ENCODE results near the gene ZNF423. TPM values are rescaled to one million over a fixed set of nuclear protein-coding genes. Genes with fewer than 3 reads are reported as not detected.
"Not testable (repeated sequence)": the region's sequence is repeated elsewhere in the genome, so short reads cannot be mapped to it uniquely, and the experiment has no call there.

The ZNF423 gene
- total RNA-seq, 1 experiment from 2014 or later: 2.0 TPM

GRCh38 chr16:49585143-49585832, 270.6 kb downstream of the ZNF423 start:
- DNase-seq (ENCODE audit: low read depth): no peak

GRCh38 chr16:49583911-49584310, 272.0 kb downstream of the ZNF423 start:
- DNase-seq (ENCODE audit: low read depth): no peak

- no peak for DNase-seq (ENCODE audit: low read depth)
Measured at GRCh38 chr16:49581630-49582298, 274.1 kb downstream of the ZNF423 start.

GRCh38 chr16:49580751-49581303, 275.1 kb downstream of the ZNF423 start:
- no peak for DNase-seq (ENCODE audit: low read depth)

GRCh38 chr16:49578435-49579024, 277.4 kb downstream of the ZNF423 start:
- no peak for DNase-seq (ENCODE audit: low read depth)

- DNase-seq (ENCODE audit: low read depth): no peak
Measured at GRCh38 chr16:49578018-49578417, 277.9 kb downstream of the ZNF423 start.

GRCh38 chr16:49576941-49577340, 279.0 kb downstream of the ZNF423 start:
- DNase-seq (ENCODE audit: low read depth): no peak

- no peak for DNase-seq (ENCODE audit: low read depth)
Measured at GRCh38 chr16:49576173-49576494, 279.8 kb downstream of the ZNF423 start.

GRCh38 chr16:49575346-49576172, 280.4 kb downstream of the ZNF423 start:
- DNase-seq (ENCODE audit: low read depth): no peak

GRCh38 chr16:49574826-49575225, 281.1 kb downstream of the ZNF423 start:
- no peak for DNase-seq (ENCODE audit: low read depth)

GRCh38 chr16:49567950-49568349, 288.0 kb downstream of the ZNF423 start:
- no peak for DNase-seq (ENCODE audit: low read depth)

- DNase-seq (ENCODE audit: low read depth): no peak
Measured at GRCh38 chr16:49566432-49566831, 289.5 kb downstream of the ZNF423 start.

GRCh38 chr16:49564496-49565229, 291.2 kb downstream of the ZNF423 start:
- DNase-seq (ENCODE audit: low read depth): no peak

GRCh38 chr16:49563666-49564065, 292.2 kb downstream of the ZNF423 start:
- peak; percentile 9 for DNase-seq (ENCODE audit: low read depth)

GRCh38 chr16:49562894-49563293, 293.0 kb downstream of the ZNF423 start:
- DNase-seq (ENCODE audit: low read depth): not testable (repeated sequence)

- no peak for DNase-seq (ENCODE audit: low read depth)
Measured at GRCh38 chr16:49562228-49562627, 293.7 kb downstream of the ZNF423 start.

- no peak for DNase-seq (ENCODE audit: low read depth)
Measured at GRCh38 chr16:49560004-49560830, 295.7 kb downstream of the ZNF423 start.

GRCh38 chr16:49559242-49559641, 296.7 kb downstream of the ZNF423 start:
- DNase-seq (ENCODE audit: low read depth): no peak

- no peak for DNase-seq (ENCODE audit: low read depth)
Measured at GRCh38 chr16:49558451-49558850, 297.5 kb downstream of the ZNF423 start.

Data from Daoy (cell line).